Measurements from ENCODE around the gene RPS6KL1. TPM values are rescaled to one million over a fixed set of nuclear protein-coding genes. Genes with fewer than 3 reads are reported as not detected.
A peak's percentile ranks its signal among the peaks of the same experiment; 100 is the strongest.

RPS6KL1 gene
- total RNA-seq, 1 experiment from 2014 or later = not detected

DNA sequence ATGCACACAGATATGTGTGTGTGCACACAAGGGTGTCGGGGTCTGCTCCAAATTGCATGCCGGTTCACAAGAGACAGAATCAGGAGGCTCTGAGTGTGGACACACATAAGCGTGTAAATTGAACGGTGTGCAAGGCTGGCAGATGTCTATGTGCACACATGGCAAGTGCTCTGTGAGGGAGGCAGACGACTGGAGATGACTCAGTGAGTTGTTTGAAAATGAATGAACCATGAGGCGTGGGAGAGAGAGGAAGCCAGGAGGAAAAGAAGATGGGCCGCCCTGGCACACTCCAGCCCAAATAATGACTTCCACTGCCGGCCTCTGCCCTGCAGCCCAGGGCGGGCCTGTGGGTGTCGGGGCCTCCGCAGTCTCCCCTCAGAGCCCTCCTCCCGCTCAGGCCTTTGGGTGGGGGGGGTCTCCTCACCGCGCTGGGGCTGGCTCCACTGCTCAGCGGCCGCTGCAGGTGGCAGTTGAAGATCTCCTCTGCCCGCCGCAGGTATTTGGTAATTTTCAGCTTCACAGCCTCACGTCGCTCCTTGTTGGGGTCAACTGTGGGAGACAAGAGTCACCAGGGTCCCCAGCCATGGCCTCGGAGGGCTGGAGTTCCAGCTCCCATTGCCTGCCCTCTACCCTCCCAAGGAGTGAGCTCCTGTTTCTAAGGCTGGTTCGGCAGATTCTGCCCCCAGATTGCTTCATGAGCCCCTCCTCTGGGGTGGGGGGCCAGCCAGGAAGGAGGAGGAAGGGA is 3.5 kb downstream of the RPS6KL1 start:
- Histone ChIP-seq H3K9me3 (replicated peaks) (no peaks in the 10 kb centered on the region), H3K36me3 (no peaks in the 10 kb centered on the region), H3K27me3 (replicated peaks) (no peaks in the 10 kb centered on the region), H3K4me1 (replicated peaks) (peaks cover 3% of the 10 kb centered on the region; the same call in 1 of the 2 replicates), H3K4me3 (no peak overlapping the region), H3K27ac (no peak overlapping the region)
- DNase-seq (ENCODE audit: low read depth in 1 of 2, low spot score in 2 of 2) = no peak

DNA sequence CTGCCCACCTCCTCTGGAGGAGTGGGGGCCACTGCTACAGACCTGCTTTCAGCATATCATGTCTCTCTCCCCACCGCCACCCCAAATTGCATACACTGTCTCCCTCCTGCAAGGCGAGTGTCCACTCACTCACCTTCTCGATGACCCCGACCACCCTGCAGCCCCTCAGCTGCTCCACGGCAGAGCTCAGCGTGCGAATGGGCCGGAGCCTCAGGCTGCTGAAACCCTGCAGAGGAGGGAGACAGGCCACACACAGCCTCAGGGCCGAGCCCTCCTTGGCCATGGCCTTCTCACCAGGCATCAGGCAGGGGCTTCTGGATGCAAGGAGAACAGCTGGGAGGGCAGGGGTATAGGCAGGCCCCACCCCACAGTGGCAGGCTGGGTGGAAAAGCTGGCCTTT is 4.7 kb downstream of the RPS6KL1 start:
- H3K4me3 ChIP-seq = no peak overlapping the region
- H3K27ac ChIP-seq = no peak overlapping the region
- no peak for DNase-seq (ENCODE audit: low read depth in 1 of 2, low spot score in 2 of 2)
- H3K4me1 ChIP-seq (replicated peaks) = peaks cover 3% of the 10 kb centered on the region
- no peaks in the 10 kb centered on the region for H3K9me3 ChIP-seq (replicated peaks)
- H3K27me3 ChIP-seq (replicated peaks) = no peaks in the 10 kb centered on the region
- no peaks in the 10 kb centered on the region for H3K36me3 ChIP-seq

DNA sequence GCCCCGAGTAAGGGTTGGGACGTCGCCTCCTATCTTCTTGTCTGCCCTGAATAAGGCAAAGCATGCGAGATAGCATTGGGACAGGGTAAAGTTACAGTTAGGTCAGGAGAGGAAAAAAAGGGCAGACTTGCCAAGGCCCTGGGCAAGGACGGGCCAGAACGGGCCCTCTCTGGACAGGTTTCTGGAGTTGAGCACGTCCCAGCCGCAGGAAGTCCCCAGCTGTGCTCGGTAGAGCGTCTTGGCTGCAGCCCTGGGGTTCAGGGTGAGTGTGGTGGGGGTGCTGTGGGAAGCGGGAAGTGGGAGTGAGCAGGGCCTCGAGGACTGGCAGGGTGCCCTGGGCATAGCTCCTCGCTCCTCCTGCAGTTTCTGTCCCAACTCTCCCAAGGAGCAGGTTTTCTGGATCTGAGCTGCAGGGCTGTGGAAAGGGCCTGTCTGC is 5.4 kb downstream of the RPS6KL1 start:
- Histone ChIP-seq H3K4me3 (no peak overlapping the region), H3K36me3 (no peaks in the 10 kb centered on the region), H3K4me1 (replicated peaks) (no peaks in the 10 kb centered on the region; the same call in 1 of the 2 replicates), H3K27me3 (replicated peaks) (no peaks in the 10 kb centered on the region), H3K27ac (no peak overlapping the region), H3K9me3 (replicated peaks) (no peaks in the 10 kb centered on the region)
- DNase-seq (ENCODE audit: low read depth in 1 of 2, low spot score in 2 of 2) = no peak

DNA sequence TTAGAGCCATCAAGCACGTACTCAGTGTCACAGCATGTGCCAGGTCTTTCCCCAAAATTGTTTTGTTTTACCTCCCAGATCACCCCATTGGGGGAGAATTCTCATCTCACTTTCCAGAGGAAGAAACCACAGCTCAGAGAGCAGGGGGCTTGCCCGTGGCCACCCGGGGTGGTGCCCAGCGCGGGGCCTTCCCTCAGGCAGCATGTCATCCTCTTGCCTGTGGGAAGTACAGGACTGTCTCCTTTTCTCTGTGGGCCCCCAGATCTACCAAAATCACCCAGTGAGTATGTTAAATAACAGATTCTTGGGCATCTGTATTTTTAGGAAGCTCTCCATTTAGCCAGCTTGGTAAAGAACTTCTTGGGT is 5.9 kb downstream of the RPS6KL1 start:
- H3K36me3 ChIP-seq = no peaks in the 10 kb centered on the region
- no peaks in the 10 kb centered on the region for H3K27me3 ChIP-seq (replicated peaks)
- no peak overlapping the region for H3K27ac ChIP-seq
- no peak overlapping the region for H3K4me3 ChIP-seq
- H3K9me3 ChIP-seq (replicated peaks) = no peaks in the 10 kb centered on the region
- H3K4me1 ChIP-seq (replicated peaks) = no peaks in the 10 kb centered on the region; the same call in 1 of the 2 replicates
- no peak for DNase-seq (ENCODE audit: low read depth in 1 of 2, low spot score in 2 of 2)

DNA sequence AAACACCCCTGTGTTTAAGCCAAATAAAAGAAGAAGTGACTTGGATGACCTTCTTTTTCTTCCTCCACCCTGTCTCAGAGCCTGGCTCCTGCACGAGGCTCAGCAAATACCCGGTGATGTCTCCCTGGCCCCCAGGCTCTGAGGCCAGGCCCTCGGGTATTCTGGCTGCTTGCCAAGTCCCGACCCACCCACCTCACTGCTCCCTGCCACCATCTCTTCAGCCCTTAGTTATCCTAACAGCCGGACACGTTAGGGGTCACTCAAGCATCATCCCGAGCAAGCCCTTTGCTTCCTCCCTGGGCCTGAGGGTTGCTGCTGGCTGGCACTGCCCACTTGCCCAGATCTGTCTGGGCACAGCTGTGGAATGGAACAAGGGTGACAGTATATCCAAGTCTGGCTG is 7.2 kb downstream of the RPS6KL1 start:
- H3K36me3 ChIP-seq = no peaks in the 10 kb centered on the region
- H3K4me1 ChIP-seq (replicated peaks) = no peaks in the 10 kb centered on the region; the same call in 1 of the 2 replicates
- H3K9me3 ChIP-seq (replicated peaks) = no peaks in the 10 kb centered on the region
- no peak for DNase-seq (ENCODE audit: low read depth in 1 of 2, low spot score in 2 of 2)
- no peaks in the 10 kb centered on the region for H3K27me3 ChIP-seq (replicated peaks)
- H3K4me3 ChIP-seq = no peak overlapping the region
- no peak overlapping the region for H3K27ac ChIP-seq

DNA sequence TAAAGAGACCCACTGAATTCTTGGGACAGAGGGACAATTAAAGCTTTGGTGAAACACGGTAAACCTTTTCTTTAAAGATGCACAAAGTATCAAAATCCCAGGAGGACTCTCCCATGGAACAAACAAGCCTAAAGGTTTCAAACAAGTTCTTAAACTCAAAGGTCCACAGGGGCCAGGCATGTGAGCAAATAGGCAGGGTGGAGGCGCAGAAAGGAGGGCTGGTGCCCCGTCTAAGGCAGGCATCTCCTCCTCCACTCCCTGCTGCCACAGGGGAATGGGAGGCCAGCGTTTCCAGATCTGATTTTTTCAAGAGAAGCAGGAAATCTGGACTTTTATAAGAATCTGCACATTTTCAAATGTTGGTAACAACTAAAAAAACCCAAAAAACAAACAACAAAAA is 7.6 kb downstream of the RPS6KL1 start:
- Histone ChIP-seq H3K27me3 (replicated peaks) (no peaks in the 10 kb centered on the region), H3K36me3 (no peaks in the 10 kb centered on the region), H3K4me3 (no peak overlapping the region), H3K9me3 (replicated peaks) (no peaks in the 10 kb centered on the region), H3K4me1 (replicated peaks) (no peaks in the 10 kb centered on the region; the same call in 1 of the 2 replicates), H3K27ac (no peak overlapping the region)
- no peak for DNase-seq (ENCODE audit: low read depth in 1 of 2, low spot score in 2 of 2)

DNA sequence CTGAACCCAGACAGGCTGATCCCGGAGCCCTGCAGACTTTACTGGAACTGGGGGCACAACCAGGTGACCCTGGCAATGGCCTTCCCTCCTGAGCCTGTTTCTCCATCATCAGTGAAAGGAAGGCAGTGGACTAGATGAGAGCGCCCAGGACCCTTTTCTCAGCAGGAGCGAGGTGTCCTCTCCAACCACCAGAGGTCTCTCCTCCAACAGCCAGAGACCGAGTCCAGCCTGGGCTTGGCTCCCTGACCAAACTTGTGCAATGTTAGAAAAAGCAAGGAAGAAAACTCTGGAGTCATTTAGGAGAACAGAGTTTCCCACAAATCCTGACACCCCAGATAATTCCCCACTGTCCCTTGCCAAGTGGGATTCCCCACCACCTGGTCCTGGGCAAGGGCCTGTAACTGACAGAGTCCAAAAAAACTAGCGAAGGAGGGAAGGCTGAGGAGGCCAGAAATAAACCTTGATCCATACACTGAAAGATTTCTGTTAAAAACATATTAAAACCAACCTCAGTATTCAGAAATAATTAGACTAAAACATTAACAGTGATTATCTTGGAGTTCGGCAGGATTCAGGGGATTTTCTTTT is 9.0 kb downstream of the RPS6KL1 start:
- no peak overlapping the region for H3K4me3 ChIP-seq
- H3K36me3 ChIP-seq = no peaks in the 10 kb centered on the region
- H3K27me3 ChIP-seq (replicated peaks) = no peaks in the 10 kb centered on the region
- H3K9me3 ChIP-seq (replicated peaks) = no peaks in the 10 kb centered on the region
- no peak overlapping the region for H3K27ac ChIP-seq
- H3K4me1 ChIP-seq (replicated peaks) = no peaks in the 10 kb centered on the region; the same call in 1 of the 2 replicates
- DNase-seq (ENCODE audit: low read depth in 1 of 2, low spot score in 2 of 2) = peak in 1 of 2 experiments; percentile 28

DNA sequence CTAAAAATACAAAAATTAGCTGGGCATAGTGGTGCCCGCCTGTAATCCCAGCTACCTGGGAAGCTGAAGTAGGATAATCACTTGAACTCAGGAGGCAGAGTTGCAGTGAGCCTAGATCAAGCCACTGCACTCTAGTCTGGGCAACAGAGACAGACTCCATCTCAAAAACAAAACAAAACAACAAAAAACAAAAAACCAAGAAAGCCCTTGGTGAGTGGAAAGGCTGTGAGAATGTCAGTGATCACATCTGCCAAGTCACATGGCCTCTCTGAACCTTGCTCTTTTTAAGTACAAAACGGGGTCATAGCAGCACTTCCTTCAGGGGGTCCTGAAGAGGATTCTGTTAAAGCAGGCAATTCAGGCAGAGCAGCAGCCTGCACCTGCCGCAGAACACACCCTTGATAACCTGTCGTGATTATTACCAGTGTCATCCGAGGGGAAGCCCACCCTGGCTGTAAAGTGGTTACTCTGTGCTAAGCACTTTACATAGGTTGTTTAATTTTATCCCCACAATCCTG is 9.6 kb downstream of the RPS6KL1 start:
- no peak for DNase-seq (ENCODE audit: low read depth in 1 of 2, low spot score in 2 of 2)
- no peaks in the 10 kb centered on the region for H3K36me3 ChIP-seq
- no peak overlapping the region for H3K4me3 ChIP-seq
- H3K4me1 ChIP-seq (replicated peaks) = no peaks in the 10 kb centered on the region; the same call in 1 of the 2 replicates
- H3K27ac ChIP-seq = no peak overlapping the region
- no peaks in the 10 kb centered on the region for H3K9me3 ChIP-seq (replicated peaks)
- H3K27me3 ChIP-seq (replicated peaks) = no peaks in the 10 kb centered on the region

DNA sequence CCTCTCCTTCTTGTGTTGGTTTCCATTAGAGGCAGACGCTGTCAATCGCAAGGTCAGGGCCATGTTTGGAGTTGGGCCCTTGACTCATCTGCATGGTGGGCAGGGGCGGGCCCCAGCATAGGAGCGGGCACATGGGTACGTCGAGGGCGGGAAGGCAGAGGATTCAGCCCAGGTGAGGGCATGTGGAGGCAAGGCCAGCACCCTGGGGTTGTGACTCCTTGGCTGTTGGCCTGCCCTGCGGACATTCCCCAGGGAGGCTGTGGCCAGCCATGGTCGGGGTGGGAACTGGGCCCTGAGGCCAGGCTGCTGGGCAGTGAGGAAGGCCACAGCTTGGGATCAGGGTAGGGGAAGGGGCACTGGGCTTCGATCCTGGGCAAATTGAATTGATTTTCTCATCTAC is 10.3 kb downstream of the RPS6KL1 start:
- Histone ChIP-seq H3K4me1 (replicated peaks) (no peaks in the 10 kb centered on the region; the same call in 1 of the 2 replicates), H3K27me3 (replicated peaks) (no peaks in the 10 kb centered on the region), H3K36me3 (no peaks in the 10 kb centered on the region), H3K9me3 (replicated peaks) (no peaks in the 10 kb centered on the region), H3K4me3 (no peak overlapping the region), H3K27ac (no peak overlapping the region)
- no peak for DNase-seq (ENCODE audit: low read depth in 1 of 2, low spot score in 2 of 2)

DNA sequence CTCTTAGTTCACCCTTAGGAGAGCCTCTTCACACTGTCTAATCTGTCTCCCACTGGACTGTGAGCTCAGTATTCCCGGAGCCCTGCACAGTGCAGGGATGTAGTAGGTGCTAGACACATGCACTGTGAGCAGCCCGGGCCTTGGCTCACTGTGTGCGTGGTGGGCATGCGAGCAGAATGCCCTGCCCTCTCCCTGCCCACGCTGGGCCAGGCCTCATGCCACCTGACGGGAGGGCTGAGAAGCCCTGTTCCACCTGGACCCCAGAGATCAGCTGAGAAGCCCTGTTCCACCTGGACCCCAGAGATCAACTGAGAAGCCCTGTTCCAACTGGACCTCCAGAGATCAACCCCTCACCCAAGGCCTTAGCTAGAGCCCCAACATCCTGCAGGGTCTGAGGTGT is 10.9 kb downstream of the RPS6KL1 start:
- Histone ChIP-seq H3K27me3 (replicated peaks) (no peaks in the 10 kb centered on the region), H3K36me3 (no peaks in the 10 kb centered on the region), H3K4me3 (no peak overlapping the region), H3K27ac (no peak overlapping the region), H3K9me3 (replicated peaks) (no peaks in the 10 kb centered on the region), H3K4me1 (replicated peaks) (no peaks in the 10 kb centered on the region; the same call in 1 of the 2 replicates)
- DNase-seq (ENCODE audit: low read depth in 1 of 2, low spot score in 2 of 2) = no peak

DNA sequence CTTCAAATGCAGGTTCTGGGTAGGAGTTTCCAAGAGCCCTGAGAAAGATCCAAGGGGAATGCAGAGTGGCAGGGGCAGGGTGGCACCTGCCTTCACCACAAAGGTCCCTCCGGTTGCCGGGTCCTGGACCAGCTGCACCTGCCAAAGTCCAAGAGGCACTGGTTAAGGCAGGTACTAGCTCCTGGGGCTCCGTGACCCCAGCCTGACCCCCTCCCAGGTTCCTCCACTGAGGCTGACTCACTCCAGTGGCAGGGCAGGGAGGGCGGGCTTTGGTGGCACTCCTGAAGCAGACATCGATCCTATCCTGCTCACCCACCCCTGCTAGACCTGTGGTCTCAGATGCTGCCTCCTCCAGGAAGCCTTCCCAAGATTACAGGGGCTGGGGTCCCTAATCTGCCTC is 11.4 kb downstream of the RPS6KL1 start:
- H3K4me3 ChIP-seq = no peak overlapping the region
- H3K27ac ChIP-seq = no peak overlapping the region
- H3K4me1 ChIP-seq (replicated peaks) = no peaks in the 10 kb centered on the region; the same call in 1 of the 2 replicates
- peaks cover 1% of the 10 kb centered on the region; the same call in 1 of the 2 replicates for H3K36me3 ChIP-seq
- DNase-seq (ENCODE audit: low read depth in 1 of 2, low spot score in 2 of 2) = no peak
- H3K27me3 ChIP-seq (replicated peaks) = no peaks in the 10 kb centered on the region
- H3K9me3 ChIP-seq (replicated peaks) = no peaks in the 10 kb centered on the region

DNA sequence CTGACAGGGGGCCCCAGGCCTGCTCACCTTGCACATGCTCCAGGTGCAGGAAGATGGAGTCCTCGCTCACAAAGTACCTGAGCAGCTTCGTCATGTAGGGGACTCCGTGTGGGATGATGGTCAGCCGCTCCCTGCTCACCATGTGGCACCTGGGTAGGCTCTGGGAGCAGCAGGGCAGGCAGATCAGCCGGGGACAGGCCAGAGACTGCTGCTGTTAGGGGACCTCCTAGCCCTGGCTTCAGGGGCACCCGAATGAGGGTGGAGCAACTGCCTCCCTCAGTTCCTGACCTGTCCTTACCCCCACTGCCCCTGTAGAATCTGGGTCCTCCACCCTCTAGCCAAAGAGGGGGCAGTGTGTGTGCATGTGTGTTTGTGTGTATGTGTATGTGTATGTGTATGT is 11.8 kb downstream of the RPS6KL1 start:
- no peak for DNase-seq (ENCODE audit: low read depth in 1 of 2, low spot score in 2 of 2)
- Histone ChIP-seq H3K27ac (no peak overlapping the region), H3K4me3 (no peak overlapping the region), H3K27me3 (replicated peaks) (no peaks in the 10 kb centered on the region), H3K9me3 (replicated peaks) (no peaks in the 10 kb centered on the region), H3K36me3 (peaks cover 4% of the 10 kb centered on the region; the same call in 1 of the 2 replicates), H3K4me1 (replicated peaks) (no peaks in the 10 kb centered on the region; the same call in 1 of the 2 replicates)

DNA sequence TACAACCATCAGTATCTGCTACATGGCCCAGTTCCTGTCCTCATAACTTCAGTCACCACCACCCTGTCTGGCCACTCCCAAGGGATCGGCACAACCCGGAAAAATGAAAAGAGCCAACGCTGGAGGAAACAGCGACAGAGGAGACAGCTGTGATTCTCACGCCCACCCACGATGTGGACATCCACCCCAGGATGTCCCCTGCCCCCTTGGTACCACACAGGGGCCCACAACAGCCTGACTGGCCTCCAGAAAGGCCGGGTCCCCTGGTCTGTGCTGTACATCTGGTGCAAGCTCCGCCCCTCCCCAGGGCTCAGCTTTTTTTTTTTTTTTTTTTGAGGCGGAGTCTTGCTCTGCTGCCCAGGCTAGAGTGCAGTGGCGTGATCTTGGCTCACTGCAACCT is 12.5 kb downstream of the RPS6KL1 start:
- DNase-seq (ENCODE audit: low read depth in 1 of 2, low spot score in 2 of 2) = no peak

DNA sequence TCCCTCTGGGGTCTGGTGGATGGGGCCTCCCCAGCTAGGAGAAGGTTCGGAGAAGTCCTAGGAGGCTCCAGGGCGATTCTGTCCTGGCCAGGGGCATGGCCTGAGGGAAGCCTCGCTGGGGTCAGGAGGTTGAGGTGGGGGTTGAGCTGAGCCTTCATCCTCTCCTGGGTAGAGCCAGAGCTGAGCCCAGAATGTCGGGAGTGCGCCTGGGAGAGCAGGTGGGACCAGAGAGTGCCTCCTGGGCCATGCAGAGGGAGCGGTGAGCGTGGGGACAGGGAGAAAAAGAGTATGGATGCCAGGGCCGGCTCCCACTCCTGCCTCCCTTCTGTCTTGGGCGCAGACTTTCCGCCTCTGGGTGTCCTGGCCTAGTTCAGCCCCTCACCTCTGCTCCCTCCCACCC is 13.1 kb downstream of the RPS6KL1 start:
- peaks cover 11% of the 10 kb centered on the region for H3K36me3 ChIP-seq
- DNase-seq (ENCODE audit: low read depth in 1 of 2, low spot score in 2 of 2) = no peak
- H3K27ac ChIP-seq = no peak overlapping the region
- no peaks in the 10 kb centered on the region for H3K9me3 ChIP-seq (replicated peaks)
- no peaks in the 10 kb centered on the region; the same call in 1 of the 2 replicates for H3K4me1 ChIP-seq (replicated peaks)
- H3K4me3 ChIP-seq = no peak overlapping the region
- H3K27me3 ChIP-seq (replicated peaks) = no peaks in the 10 kb centered on the region

More for the DNA sequence above, 12.5 kb downstream of the RPS6KL1 start:
- peaks cover 10% of the 10 kb centered on the region for H3K36me3 ChIP-seq
- H3K27ac ChIP-seq = no peak overlapping the region
- no peaks in the 10 kb centered on the region for H3K9me3 ChIP-seq (replicated peaks)
- no peaks in the 10 kb centered on the region for H3K27me3 ChIP-seq (replicated peaks)
- no peak overlapping the region for H3K4me3 ChIP-seq
- no peaks in the 10 kb centered on the region; the same call in 1 of the 2 replicates for H3K4me1 ChIP-seq (replicated peaks)
